Activated gamma-delta T cell treated with anti-CD3 and anti-CD28 coated beads, Interleukin-2, amount 50 U/mL, for 16 hours (primary cell): Measurements from ENCODE around the gene MRPL14.

Experiments used
- DNase-seq: peaks from one replicate; pipeline ENCODE4 v3.0.0-alpha.2; 2020; ENCODE audit warnings: low read depth

Gene MRPL14

DNA sequence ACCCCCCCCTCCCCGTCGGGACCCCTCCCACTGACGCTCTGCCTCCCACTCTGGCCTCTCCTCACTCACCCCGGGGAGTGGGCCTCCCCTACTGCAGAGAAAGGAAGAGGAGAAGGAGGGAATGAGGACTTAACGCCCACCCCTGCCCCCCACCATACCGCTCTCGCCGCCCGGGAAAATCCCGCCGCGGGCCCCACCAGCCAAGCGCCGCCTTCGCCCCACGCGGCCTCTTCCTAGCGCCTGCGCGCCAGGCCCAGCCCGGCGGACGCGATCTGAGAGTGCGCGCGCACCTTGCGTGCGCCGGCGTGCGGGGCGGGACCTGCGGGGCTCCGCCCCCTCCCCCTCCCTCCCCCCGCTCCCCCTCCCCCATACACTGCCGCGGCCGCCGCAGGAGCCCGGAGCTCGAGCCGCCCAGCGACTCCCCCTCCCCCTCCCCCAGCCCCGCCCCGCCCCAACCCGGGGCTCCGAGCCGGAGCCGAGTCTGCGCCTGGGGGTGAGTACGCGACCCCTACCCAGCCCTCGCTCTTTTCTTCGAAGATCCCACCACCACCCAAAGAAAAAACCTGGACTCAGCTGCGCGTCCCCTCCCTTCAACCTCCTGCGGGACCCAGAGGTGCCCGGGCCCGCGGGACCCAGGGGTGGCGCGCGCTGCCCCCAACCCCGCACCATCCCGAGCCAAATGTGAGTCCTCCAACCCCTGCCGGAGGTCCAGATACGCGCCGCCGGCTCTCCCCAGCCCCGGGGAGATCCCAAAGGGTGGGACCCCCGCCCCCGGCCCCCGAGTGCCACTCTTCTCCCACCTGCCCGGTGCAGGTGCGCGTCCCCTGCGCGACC is at the start of gene MRPL14, which contains the start of gene TMEM63B:
MRPL14 (minus strand) TSS at position 267 of the 834 bp plus-strand sequence. CDS start 10,841 bp downstream, outside the sequence.
TMEM63B (plus strand) TSS at position 369 of the 834 bp plus-strand sequence. CDS start 7,031 bp downstream, outside the sequence.
- peak; percentile 85 for DNase-seq

DNA sequence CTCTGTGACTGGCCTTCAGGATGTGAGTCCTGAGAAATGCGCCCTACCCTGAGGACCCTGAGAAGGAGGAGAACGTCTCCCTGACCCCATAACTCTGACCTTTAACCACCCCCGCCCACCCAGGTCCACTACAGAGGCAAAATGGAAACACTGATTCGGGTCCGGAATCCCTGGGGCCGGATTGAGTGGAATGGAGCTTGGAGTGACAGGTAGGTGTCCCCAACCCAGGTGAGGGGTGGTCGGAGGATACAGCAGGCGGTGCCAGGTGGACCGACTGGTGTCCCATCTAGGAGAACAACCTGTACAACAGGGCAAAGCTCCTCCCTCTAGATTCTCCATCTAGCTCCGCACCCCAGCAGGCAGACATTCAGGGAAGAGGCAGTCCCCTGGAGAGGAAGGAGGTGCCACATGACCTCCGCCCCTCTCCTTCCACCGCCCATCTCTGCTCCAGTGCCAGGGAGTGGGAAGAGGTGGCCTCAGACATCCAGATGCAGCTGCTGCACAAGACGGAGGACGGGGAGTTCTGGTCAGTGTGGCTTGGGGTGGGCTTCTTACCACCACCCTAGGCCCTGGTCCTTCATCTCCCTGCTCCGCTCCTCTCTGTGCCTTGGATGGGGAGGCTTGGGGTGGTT is 49.0 kb upstream of the MRPL14 start:
- DNase-seq: no peak

DNA sequence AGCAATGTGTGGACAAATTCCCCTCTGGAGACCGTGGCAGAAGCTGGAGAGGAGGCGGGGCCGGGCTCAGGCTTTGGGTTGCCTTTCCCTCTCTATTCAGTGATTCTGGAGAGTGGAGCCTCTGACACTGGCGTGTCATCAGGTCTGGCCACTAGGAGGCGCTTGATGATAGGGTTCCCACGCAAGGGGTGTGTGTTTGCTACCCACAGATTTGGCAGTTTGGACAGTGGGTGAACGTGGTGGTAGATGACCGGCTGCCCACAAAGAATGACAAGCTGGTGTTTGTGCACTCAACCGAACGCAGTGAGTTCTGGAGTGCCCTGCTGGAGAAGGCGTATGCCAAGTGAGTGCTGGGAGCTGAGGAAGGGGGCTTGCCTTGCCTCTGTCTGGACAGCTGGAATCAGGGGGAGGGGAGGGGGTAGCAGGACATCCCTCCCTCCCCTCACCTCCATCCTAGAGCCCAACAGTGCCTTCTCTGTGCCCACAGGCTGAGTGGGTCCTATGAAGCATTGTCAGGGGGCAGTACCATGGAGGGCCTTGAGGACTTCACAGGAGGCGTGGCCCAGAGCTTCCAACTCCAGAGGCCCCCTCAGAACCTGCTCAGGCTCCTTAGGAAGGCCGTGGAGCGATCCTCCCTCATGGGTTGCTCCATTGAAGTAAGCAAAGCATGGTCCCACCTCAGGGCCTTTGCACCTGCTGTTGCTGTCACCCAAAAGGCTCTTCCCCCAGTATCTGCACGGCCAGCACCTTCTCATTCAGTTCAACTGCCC is 45.7 kb upstream of the MRPL14 start:
- peak; percentile 62 for DNase-seq

DNA sequence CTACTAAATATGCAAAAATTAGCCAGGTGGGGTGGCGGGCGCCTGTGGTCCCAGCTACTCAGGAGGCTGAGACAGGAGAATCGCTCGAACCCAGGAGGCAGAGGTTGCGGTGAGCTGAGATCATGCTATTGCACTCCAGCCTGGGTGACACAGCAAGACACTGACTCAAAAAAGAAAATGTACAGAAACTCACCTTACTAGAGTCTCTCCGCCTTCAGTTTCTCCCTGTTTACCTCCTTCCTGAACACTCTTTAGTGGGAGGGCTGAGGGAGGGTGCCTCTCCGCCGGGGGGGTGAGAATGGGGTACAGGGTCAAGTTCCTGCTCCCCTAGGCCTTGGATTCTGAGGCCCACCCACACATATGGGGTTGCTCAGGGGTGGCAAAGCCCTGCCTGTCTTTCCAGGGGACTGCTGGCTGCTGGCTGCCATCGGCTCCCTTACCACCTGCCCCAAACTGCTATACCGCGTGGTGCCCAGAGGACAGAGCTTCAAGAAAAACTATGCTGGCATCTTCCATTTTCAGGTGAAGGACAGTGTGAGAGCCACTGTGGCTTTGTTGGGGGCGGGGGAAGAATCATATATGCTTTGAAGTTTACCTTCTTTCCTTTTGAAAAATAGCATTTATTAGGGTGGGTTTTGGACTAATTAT is 44.8 kb upstream of the MRPL14 start:
- no peak for DNase-seq

DNA sequence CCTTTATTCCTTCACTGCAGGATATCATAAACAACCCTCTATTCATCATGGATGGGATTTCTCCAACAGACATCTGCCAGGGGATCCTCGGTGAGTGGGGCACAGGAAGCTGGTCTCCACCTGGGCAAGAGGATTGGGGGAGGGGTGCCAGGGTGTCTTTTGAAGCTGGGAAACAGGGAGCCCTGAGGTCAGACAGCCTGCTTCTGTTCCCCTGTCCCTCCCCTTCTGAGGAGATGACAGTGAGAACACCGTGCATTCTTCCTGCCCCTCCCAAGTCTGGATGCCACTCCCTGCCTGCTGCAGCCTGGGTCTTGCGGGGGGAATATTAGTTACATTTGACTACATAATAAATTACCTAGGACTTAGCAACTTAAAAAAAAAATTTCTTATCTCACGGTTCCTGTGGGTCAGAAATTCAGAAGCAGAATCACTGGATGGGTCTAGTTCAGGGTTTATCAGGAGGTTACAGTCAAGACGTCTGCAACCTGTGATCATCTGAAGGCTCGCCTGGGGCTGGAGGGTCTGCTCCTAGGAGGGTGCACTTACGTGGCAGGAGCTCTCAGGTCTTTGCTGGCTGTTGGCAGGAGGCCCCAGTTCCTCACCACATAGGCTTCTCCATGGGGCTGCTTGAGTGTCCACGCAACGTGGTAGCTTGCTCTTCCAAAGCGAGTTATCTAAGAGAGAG is 42.8 kb upstream of the MRPL14 start:
- DNase-seq: no peak

DNA sequence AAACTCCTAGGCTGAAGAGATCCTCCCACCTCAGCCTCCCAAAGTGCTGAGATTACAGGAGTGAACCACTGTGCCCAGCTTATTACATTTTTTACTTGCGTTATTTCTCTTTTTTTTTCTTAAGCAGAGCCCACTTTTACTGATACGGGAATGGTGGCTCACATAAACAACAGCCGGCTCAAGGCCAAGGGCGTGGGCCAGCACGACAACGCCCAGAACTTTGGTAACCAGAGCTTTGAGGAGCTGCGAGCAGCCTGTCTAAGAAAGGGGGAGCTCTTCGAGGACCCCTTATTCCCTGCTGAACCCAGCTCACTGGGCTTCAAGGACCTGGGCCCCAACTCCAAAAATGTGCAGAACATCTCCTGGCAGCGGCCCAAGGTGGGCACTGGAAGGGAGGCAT is 41.9 kb upstream of the MRPL14 start:
- no peak for DNase-seq

DNA sequence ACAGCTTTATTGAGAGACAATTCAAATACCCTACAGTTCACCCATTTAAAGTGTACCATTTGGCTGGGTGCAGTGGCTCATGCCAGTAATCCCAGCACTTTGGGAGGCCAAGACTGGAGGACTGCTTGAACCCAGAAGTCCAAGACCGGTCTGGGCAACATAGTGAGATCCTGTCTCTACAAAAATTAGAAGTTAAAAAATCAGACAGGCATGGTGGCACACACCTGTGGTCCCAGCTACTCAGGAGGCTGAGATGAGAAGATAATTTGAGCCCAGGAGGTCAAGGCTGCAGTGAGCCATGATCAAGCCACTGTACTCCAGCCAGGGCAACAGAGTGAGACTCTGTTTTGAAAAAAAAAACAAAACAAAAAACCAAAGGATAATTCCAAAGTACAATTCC is 40.3 kb upstream of the MRPL14 start:
- DNase-seq: no peak

DNA sequence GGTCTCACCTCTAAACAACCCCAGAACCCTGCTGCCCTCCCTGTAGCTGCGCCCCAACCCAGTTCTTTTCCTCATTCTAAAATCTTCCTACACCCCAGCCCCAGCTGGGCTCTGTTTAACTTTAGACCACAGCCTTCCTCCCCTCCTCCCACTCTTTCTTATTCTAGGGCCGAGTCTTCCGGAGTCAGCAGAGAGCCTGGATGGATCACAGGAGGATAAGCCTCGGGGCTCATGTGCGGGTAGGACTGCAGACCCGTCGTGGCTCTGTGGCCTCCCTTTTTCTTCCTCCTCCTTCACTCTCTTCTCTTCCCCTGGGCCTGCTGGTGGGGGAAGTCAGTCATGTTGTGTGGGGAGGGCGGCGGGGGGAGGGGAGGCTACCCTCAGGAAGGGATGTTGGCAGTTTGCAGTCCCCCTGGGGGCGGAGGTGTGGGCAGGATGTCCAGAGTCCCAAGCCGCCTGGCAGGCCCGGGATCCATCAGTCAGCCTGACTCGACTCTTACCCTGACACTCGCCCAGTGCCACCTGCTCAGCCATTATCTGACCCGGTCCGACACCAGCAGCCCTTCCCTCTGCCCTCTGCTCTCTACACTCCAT is 39.4 kb upstream of the MRPL14 start:
- DNase-seq: no peak

DNA sequence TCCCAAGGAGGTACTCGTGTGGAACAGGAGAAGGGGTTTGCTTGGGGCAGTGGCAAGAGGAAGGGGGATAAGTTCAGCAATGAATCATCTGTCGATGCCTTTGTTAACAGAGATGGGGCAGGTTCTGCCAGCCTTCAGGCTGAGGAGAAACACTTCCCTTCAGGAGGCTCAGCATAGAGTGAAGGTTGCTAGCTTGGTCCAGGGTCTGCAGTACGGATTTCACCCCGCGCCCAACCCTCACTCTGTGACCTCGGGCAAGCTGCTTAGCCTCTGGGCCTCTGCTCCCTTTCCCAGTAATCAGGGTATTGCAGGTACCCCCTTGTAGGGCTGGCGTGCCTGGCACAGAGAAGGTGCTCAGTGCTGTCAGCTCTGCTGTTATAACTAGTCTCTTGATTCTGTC is 38.9 kb upstream of the MRPL14 start:
- no peak for DNase-seq

DNA sequence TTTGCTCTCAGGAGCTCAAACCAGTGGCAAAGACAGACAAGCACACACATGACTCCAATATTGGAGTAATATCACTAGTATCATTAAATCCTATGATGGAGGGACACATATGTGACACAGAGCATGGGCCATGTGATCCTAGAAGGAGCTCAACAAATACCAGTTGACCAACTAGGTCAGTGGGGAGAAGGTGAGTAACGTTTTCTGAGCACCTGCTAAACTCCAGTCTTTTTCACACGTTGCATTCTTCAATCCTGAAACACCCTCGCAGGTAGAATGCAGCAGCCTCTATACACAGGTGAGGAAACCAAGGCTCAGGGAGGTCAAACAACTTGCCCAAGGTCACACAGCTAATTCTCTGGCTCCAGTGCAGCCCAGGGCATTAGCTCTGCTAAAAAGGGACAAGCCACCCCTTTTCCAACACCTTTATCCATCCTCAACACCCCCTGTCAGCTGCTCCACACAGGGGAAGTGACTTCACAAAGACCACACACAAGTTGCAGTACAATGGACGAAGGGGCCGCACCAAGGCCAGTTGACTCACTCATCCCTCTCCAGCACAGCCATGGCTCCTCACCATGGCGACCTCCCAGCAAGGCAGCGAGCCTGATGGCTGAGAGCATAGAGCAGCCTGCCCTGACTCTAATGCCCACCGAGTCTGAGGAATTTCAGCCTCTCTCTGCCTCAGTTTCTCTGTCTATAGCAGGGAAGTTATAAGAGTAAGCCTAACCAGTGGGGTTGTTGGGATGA is 35.8 kb upstream of the MRPL14 start:
- no peak for DNase-seq

DNA sequence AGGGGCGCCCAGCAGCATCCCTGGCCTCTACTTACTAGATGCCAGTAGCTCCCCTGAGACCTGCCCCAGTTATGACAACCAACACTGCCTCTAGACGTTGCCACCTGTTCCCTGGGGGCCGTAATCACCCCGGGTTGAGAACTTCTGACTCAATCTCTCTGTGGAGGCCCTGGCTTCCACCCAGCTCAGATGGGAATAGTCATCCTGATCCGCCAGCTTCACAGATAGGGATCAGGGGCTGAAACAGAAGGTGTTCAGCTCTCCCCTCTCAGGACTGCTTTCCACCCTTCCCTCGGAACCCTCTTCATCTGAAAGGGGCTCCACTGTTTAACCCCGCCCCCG is 34.7 kb upstream of the MRPL14 start:
- no peak for DNase-seq

DNA sequence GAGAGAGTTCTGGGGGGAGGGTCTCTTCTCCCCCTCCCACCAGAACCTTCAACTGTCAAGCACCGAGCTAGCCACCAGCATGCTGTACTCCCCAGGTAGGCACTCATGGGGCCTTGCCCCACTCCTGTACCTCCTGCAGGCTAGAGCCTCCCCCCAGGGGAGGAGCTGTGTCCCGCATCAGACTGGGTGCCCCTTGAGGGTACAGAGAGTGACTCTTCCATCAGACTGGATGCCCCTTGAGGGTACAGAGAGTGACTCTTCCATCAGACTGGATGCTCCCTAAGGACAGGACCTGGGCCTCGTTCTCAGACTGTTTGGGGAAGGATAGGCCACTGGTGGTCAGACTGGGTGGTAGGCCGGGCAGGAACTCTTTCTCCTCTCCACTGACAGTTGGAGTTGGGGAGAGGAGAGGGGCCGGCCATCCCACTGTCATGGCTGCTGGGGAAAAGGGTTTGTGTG is 31.5 kb upstream of the MRPL14 start, which contains the start of gene CAPN11:
CAPN11 (plus strand) TSS at position 51 of the 459 bp plus-strand sequence; CDS start at position 80, 29 bp downstream.
- no peak for DNase-seq

DNA sequence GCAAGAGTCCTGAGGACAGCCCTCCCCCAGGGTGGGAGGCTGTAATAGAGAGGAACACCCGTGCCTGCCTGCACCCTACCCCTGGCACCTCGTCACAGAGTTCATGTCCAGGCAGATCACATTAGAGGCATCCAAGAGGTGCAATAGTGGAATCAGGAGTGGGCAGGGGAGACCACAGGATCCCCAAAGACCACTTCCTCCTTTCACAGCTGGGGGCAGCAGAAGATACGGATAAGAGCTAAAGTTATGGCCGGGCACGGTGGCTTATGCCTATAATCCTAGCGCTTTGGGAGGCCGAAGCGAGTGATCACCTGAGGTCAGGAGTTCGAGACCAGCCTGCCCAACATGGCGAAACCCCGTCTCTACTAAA is 29.9 kb upstream of the MRPL14 start:
- no peak for DNase-seq

DNA sequence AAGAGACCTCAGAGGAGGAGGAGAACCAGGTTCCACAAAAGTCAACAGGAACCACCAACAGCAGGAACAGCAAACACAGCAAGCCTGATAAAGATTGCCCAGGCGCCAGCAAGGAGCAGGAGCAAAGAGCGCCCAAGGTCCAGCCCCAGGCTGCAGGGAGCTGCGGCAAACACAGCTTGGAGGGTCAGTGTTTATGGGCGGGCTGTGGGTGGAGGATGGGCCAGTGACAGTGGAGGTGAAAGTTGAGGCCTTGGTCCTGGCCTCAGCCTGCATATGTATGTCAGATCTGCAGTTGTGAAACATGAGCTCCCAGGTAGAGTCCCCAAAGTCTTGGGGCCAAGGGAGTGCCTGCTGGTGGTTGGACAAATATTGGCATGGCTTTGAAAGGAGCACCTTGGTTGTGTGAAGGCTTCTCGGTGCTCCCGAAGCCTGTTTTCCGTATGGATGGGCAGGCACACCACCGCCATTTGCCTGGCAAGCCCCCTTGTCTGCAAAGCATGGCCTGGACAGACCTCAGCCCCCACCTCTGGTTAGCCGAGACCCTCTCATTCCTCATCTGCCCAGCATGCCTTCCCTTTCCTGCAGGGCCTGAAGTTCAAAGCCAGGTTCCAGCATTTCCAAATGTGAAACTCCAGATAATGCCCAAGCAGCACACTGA is 29.4 kb upstream of the MRPL14 start:
- no peak for DNase-seq

DNA sequence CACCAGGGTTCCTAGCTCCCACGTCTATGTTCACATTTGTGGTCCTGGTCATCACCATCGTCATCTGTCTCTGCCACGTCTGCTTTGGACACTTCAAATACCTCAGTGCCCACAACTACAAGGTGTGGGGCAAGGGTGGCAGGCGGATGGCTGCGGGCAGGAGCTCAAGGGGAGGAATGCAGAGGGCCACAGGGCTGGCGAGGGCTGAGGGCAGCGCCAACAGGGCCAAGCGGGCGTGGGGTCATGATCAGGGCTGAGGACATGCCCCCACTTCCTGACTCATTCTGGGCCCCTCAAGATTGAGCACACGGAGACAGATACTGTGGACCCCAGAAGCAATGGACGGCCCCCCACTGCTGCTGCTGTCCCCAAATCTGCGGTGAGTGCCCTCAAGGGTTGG is 26.8 kb upstream of the MRPL14 start:
- DNase-seq: no peak

DNA sequence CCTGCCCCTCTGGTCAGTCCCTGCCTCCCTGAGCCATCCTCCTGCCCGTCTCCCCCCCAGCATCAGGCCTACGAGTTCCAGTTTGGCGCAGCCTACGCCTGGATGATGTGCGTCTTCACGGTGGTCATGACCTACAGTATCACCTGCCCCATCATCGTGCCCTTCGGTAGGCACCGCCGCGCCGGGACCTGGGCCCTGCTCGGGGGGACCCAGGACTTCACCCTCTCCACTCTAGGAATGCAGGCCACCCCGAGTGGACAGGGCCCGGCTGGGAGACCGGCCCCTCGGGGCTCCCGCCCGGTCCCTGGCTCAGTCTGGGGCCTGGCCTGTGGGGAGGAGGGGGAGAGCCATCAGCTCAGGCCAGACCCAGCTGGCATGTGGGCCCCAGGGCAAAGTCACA is 25.3 kb upstream of the MRPL14 start:
- no peak for DNase-seq

DNA sequence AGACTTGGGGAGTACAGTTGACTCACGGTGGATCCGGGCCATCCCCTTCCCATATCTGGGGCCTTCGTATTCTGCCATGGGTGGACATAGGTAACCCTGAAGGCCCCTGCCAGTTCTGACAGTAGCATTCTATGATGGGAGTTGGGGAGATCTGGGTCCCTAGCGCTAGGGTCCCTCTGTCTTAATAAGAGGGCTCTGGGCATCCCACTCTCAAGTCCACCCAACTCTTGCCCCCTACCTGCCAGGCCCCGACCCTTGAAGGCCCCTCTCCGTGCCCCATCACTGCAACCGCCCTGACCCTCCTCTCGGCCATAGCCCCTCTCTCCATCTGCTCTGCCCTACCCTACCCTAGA is 24.8 kb upstream of the MRPL14 start:
- DNase-seq: no peak

DNA sequence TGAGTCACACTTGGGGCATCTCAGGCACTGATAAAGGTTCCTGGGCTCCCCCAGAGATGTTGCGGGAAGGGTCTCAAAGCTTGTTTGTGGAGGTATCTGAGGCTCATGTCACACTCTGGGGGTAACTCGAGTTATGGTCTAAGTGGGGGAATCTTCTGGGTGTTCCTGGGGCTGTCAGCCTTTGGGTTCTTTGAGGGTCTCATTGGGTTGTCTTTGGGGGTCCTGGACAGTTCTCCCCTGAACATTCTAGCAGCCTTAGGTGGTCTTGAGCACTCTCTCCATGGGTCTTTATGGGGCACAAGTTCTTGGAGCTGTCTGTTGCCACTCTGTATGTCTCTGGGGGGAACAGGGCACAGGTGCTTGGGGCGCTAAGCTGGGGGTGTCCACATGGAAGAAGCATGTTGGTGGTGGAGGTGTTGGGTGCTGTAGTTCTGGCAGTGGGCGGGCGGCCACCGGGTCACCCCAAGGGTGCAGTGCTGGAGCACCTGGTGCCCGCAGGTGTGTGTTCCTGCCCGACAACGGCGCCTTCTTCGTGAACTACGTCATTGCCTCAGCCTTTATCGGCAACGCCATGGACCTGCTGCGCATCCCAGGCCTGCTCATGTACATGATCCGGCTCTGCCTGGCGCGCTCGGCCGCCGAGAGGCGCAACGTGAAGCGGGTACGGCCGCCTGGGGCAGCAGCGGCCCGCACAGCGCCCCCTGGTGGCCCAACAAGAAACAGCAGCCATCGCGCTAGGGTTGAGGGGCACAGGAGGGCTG is 24.3 kb upstream of the MRPL14 start:
- DNase-seq: peak; percentile 75

DNA sequence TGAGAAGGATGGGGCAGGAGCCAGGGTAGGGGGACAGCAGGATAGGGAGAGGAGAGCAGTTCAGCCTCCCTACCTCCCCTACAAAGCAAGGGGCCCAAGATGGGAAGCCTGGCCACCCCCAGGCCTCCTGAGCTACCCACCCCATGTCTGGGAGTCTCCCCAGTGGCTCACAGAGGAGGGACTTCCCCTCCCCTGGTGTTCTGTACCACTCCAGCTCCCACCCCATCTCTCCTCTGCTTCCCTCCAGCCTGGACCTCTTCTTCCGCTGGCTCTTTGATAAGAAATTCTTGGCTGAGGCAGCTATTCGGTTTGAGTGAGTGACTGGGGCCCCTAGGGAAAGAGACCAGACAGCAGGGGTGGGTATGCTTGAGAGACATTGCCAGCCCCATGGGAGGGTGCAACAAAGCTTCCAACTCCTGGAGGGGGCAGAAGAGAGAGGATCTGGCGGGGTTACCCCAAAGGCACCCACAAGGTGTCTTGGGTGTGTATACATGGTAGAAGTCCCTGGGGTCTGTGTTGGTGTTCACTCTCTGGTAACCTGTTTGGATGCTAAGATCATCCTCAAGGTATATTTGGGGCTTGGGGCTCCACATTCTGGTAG is 23.2 kb upstream of the MRPL14 start:
- DNase-seq: no peak
